ENCODE measurements around the gene ITGB1BP1. TPM values are rescaled to one million over a fixed set of nuclear protein-coding genes. Genes with fewer than 3 reads are reported as not detected.

The ITGB1BP1 gene
- total and polyA plus RNA-seq, 2 of the 13 experiments (the other 11 are each of a cell fraction or from before 2014, with no cell fraction given): 106 to 108 TPM

DNA sequence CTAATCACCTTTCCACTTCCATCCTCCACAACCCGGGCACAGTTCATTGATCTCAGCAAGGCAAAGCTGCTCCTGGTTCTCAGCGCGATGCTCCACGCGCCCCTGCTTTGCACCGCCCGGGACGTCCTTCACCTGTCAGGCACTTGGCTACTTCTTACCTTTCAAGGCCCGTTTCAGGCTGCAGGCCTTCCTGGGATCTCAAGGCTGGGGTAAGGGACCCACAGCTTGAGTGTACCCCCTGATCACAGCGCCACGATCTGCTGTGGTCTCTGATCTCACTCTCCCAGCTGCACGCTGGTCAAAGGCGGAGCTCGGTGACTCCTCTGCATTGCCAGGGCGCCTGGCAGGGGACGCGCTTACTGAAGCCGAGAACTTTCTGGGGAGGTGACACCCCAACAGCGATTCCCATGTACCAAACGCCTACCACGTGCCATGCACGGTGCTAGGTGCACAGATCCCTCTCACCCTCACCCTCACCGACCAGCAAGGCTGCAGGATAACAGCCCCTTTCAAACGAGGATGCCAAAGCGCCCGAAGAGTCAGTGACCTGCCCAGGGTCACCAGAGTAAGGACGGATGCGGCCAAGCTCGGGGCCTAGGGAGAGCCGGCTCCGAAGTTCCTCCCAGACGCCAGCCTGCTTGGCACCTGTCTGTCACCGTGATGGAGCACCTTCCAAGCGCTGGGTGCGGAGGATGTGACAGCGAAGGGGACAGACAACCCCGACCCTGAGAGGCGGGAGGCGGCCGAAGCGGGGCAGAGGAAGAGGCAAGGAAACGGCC is 818 bp downstream of the ITGB1BP1 start (continued):
- no peak for TF ChIP-seq CREM (IDR thresholded peaks at IDR 0.05)
- no peak for TF ChIP-seq CREM (CRISPR knock-in tag; IDR thresholded peaks at IDR 0.05)
- no peak for TF ChIP-seq ZNF17 (CRISPR knock-in tag; IDR thresholded peaks at IDR 0.05)
- TF ChIP-seq, protein P1, sequence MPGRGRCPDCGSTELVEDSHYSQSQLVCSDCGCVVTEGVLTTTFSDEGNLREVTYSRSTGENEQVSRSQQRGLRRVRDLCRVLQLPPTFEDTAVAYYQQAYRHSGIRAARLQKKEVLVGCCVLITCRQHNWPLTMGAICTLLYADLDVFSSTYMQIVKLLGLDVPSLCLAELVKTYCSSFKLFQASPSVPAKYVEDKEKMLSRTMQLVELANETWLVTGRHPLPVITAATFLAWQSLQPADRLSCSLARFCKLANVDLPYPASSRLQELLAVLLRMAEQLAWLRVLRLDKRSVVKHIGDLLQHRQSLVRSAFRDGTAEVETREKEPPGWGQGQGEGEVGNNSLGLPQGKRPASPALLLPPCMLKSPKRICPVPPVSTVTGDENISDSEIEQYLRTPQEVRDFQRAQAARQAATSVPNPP (CRISPR knock-in tag; IDR thresholded peaks at IDR 0.05): no peak
- TF ChIP-seq, protein P2, sequence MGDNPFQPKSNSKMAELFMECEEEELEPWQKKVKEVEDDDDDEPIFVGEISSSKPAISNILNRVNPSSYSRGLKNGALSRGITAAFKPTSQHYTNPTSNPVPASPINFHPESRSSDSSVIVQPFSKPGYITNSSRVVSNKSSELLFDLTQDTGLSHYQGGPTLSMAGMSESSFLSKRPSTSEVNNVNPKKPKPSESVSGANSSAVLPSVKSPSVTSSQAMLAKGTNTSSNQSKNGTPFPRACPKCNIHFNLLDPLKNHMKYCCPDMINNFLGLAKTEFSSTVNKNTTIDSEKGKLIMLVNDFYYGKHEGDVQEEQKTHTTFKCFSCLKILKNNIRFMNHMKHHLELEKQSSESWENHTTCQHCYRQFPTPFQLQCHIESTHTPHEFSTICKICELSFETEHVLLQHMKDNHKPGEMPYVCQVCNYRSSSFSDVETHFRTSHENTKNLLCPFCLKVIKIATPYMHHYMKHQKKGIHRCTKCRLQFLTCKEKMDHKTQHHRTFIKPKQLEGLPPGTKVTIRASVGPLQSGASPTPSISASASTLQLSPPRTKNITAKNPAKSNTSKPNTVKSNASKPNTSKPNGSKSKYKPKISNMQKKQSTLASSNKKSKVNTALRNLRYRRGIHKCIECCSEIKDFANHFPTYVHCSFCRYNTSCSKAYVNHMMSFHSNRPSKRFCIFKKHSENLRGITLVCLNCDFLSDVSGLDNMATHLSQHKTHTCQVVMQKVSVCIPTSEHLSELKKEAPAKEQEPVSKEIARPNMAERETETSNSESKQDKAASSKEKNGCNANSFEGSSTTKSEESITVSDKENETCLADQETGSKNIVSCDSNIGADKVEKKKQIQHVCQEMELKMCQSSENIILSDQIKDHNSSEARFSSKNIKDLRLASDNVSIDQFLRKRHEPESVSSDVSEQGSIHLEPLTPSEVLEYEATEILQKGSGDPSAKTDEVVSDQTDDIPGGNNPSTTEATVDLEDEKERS (CRISPR knock-in tag; IDR thresholded peaks at IDR 0.05): peak; percentile 77
- TF ChIP-seq, protein P3, sequence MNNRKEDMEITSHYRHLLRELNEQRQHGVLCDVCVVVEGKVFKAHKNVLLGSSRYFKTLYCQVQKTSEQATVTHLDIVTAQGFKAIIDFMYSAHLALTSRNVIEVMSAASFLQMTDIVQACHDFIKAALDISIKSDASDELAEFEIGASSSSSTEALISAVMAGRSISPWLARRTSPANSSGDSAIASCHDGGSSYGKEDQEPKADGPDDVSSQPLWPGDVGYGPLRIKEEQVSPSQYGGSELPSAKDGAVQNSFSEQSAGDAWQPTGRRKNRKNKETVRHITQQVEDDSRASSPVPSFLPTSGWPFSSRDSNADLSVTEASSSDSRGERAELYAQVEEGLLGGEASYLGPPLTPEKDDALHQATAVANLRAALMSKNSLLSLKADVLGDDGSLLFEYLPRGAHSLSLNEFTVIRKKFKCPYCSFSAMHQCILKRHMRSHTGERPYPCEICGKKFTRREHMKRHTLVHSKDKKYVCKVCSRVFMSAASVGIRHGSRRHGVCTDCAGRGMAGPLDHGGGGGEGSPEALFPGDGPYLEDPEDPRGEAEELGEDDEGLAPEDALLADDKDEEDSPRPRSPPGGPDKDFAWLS (CRISPR knock-in tag; IDR thresholded peaks at IDR 0.05; ENCODE audit: borderline replicate concordance): no peak
- TF ChIP-seq NFE2 (CRISPR knock-in tag; IDR thresholded peaks at IDR 0.05): no peak
- no peak for TF ChIP-seq ASH2L (IDR thresholded peaks at IDR 0.05; ENCODE audit: insufficient read length, low read depth, low read length)
- TF ChIP-seq, protein P4, sequence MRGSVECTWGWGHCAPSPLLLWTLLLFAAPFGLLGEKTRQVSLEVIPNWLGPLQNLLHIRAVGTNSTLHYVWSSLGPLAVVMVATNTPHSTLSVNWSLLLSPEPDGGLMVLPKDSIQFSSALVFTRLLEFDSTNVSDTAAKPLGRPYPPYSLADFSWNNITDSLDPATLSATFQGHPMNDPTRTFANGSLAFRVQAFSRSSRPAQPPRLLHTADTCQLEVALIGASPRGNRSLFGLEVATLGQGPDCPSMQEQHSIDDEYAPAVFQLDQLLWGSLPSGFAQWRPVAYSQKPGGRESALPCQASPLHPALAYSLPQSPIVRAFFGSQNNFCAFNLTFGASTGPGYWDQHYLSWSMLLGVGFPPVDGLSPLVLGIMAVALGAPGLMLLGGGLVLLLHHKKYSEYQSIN (CRISPR knock-in tag; IDR thresholded peaks at IDR 0.05; ENCODE audit: borderline replicate concordance): no peak
- TF ChIP-seq, protein P5, sequence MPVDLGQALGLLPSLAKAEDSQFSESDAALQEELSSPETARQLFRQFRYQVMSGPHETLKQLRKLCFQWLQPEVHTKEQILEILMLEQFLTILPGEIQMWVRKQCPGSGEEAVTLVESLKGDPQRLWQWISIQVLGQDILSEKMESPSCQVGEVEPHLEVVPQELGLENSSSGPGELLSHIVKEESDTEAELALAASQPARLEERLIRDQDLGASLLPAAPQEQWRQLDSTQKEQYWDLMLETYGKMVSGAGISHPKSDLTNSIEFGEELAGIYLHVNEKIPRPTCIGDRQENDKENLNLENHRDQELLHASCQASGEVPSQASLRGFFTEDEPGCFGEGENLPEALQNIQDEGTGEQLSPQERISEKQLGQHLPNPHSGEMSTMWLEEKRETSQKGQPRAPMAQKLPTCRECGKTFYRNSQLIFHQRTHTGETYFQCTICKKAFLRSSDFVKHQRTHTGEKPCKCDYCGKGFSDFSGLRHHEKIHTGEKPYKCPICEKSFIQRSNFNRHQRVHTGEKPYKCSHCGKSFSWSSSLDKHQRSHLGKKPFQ (CRISPR knock-in tag; IDR thresholded peaks at IDR 0.05; ENCODE audit: insufficient replicate concordance): no peak
- TF ChIP-seq POLR2G (IDR thresholded peaks at IDR 0.05; ENCODE audit: low read depth, low read length): no peak
- TF ChIP-seq SMC3 (IDR thresholded peaks at IDR 0.05; ENCODE audit: low read length): no peak
- TF ChIP-seq, protein P6, sequence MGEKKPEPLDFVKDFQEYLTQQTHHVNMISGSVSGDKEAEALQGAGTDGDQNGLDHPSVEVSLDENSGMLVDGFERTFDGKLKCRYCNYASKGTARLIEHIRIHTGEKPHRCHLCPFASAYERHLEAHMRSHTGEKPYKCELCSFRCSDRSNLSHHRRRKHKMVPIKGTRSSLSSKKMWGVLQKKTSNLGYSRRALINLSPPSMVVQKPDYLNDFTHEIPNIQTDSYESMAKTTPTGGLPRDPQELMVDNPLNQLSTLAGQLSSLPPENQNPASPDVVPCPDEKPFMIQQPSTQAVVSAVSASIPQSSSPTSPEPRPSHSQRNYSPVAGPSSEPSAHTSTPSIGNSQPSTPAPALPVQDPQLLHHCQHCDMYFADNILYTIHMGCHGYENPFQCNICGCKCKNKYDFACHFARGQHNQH (CRISPR knock-in tag; IDR thresholded peaks at IDR 0.05): 0 out of 2 replicates have a peak, but pooled peaks have one; percentile 56
- no peak for TF ChIP-seq ZNF333 (CRISPR knock-in tag; IDR thresholded peaks at IDR 0.05; ENCODE audit: borderline replicate concordance)
- peak; percentile 51; the same call in 1 of the 2 replicates for TF ChIP-seq FOXC1 (CRISPR knock-in tag; IDR thresholded peaks at IDR 0.05; ENCODE audit: borderline replicate concordance)
- TF ChIP-seq ZNF337 (CRISPR knock-in tag; IDR thresholded peaks at IDR 0.05; ENCODE audit: borderline replicate concordance, low read depth): no peak
- peak; percentile 70 for TF ChIP-seq CHCHD3 (CRISPR knock-in tag; IDR thresholded peaks at IDR 0.05)

All from HepG2 (cell line).